WTC11 (cell line): ENCODE data around the gene PLEK.
"Not testable (repeated sequence)": the region's sequence is repeated elsewhere in the genome, so short reads cannot be mapped to it uniquely, and the experiment has no call there.

Experiments used
- ATF6 ChIP-seq: sonication (generic); formaldehyde crosslinking; IDR thresholded peaks from 2 replicates; pipeline ENCODE4 v1.8.1; 2023; ENCODE audit warnings: mild to moderate bottlenecking, missing genetic modification reagents
- ETV6 ChIP-seq: sonication (generic); formaldehyde crosslinking; IDR thresholded peaks from 2 replicates; pipeline ENCODE4 v1.8.1; 2022; ENCODE audit warnings: mild to moderate bottlenecking, missing genetic modification reagents
- FOXK1 ChIP-seq: sonication (generic); formaldehyde crosslinking; IDR thresholded peaks from 2 replicates; pipeline ENCODE4 v1.8.0; 2022; ENCODE audit warnings: mild to moderate bottlenecking, moderate library complexity, missing genetic modification reagents
- KAT7 ChIP-seq: sonication (generic); formaldehyde crosslinking; IDR thresholded peaks from 2 replicates; pipeline ENCODE4 v1.8.1; 2023; ENCODE audit warnings: missing genetic modification reagents, mild to moderate bottlenecking, borderline replicate concordance
- NR3C1 ChIP-seq: sonication (generic); formaldehyde crosslinking; conservative IDR thresholded peaks from 2 replicates; pipeline ENCODE4 v1.8.1; 2023; ENCODE audit warnings: low read depth, mild to moderate bottlenecking, missing genetic modification reagents
- PREB ChIP-seq: sonication (generic); formaldehyde crosslinking; IDR thresholded peaks from 2 replicates; pipeline ENCODE4 v1.8.1; 2022; ENCODE audit warnings: mild to moderate bottlenecking, missing genetic modification reagents, moderate library complexity, borderline replicate concordance
- SMAD4 ChIP-seq: sonication (generic); formaldehyde crosslinking; IDR thresholded peaks from 2 replicates; pipeline ENCODE4 v1.8.0; 2022; ENCODE audit warnings: mild to moderate bottlenecking, missing genetic modification reagents
- TP53 ChIP-seq: sonication (generic); formaldehyde crosslinking; IDR thresholded peaks from 2 replicates; pipeline ENCODE4 v1.8.1; 2023; ENCODE audit warnings: mild to moderate bottlenecking, missing genetic modification reagents
- ZNF138 ChIP-seq: sonication (generic); formaldehyde crosslinking; conservative IDR thresholded peaks from 2 replicates; pipeline ENCODE4 v1.8.1; 2022; ENCODE audit warnings: mild to moderate bottlenecking, moderate library complexity, missing genetic modification reagents
- ZNF263 ChIP-seq: sonication (generic); formaldehyde crosslinking; IDR thresholded peaks from 2 replicates; pipeline ENCODE4 v1.8.1; 2022; ENCODE audit warnings: low read depth, mild to moderate bottlenecking, moderate library complexity, missing genetic modification reagents
- TF ChIP-seq, protein P1 (sequence below): sonication (generic); formaldehyde crosslinking; conservative IDR thresholded peaks from 2 replicates; pipeline ENCODE4 v1.8.1; 2023; ENCODE audit warnings: mild to moderate bottlenecking, low read depth, missing genetic modification reagents, moderate library complexity
- TF ChIP-seq, protein P2 (sequence below): fragments of 200-600 bp; IDR thresholded peaks from 2 replicates; pipeline ENCODE4 v1.8.0; 2022; ENCODE audit warnings: antibody characterized with exemption
- TF ChIP-seq, protein P3 (sequence below): sonication (generic); formaldehyde crosslinking; IDR thresholded peaks from 2 replicates; pipeline ENCODE4 v1.8.1; 2023; ENCODE audit warnings: mild to moderate bottlenecking, moderate library complexity, missing genetic modification reagents

- TF ChIP-seq, protein P1, sequence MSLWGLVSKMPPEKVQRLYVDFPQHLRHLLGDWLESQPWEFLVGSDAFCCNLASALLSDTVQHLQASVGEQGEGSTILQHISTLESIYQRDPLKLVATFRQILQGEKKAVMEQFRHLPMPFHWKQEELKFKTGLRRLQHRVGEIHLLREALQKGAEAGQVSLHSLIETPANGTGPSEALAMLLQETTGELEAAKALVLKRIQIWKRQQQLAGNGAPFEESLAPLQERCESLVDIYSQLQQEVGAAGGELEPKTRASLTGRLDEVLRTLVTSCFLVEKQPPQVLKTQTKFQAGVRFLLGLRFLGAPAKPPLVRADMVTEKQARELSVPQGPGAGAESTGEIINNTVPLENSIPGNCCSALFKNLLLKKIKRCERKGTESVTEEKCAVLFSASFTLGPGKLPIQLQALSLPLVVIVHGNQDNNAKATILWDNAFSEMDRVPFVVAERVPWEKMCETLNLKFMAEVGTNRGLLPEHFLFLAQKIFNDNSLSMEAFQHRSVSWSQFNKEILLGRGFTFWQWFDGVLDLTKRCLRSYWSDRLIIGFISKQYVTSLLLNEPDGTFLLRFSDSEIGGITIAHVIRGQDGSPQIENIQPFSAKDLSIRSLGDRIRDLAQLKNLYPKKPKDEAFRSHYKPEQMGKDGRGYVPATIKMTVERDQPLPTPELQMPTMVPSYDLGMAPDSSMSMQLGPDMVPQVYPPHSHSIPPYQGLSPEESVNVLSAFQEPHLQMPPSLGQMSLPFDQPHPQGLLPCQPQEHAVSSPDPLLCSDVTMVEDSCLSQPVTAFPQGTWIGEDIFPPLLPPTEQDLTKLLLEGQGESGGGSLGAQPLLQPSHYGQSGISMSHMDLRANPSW (CRISPR knock-in tag), result not testable (repeated sequence)
- TF ChIP-seq, protein P2, sequence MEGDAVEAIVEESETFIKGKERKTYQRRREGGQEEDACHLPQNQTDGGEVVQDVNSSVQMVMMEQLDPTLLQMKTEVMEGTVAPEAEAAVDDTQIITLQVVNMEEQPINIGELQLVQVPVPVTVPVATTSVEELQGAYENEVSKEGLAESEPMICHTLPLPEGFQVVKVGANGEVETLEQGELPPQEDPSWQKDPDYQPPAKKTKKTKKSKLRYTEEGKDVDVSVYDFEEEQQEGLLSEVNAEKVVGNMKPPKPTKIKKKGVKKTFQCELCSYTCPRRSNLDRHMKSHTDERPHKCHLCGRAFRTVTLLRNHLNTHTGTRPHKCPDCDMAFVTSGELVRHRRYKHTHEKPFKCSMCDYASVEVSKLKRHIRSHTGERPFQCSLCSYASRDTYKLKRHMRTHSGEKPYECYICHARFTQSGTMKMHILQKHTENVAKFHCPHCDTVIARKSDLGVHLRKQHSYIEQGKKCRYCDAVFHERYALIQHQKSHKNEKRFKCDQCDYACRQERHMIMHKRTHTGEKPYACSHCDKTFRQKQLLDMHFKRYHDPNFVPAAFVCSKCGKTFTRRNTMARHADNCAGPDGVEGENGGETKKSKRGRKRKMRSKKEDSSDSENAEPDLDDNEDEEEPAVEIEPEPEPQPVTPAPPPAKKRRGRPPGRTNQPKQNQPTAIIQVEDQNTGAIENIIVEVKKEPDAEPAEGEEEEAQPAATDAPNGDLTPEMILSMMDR, result not testable (repeated sequence)
- TF ChIP-seq, protein P3, sequence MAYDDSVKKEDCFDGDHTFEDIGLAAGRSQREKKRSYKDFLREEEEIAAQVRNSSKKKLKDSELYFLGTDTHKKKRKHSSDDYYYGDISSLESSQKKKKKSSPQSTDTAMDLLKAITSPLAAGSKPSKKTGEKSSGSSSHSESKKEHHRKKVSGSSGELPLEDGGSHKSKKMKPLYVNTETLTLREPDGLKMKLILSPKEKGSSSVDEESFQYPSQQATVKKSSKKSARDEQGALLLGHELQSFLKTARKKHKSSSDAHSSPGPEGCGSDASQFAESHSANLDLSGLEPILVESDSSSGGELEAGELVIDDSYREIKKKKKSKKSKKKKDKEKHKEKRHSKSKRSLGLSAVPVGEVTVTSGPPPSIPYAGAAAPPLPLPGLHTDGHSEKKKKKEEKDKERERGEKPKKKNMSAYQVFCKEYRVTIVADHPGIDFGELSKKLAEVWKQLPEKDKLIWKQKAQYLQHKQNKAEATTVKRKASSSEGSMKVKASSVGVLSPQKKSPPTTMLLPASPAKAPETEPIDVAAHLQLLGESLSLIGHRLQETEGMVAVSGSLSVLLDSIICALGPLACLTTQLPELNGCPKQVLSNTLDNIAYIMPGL (CRISPR knock-in tag), result not testable (repeated sequence)
- TF ChIP-seq TP53 (CRISPR knock-in tag); NR3C1 (CRISPR knock-in tag); FOXK1; PREB (CRISPR knock-in tag); ZNF263 (CRISPR knock-in tag); KAT7 (CRISPR knock-in tag); ZNF138 (CRISPR knock-in tag); ETV6 (CRISPR knock-in tag); ATF6 (CRISPR knock-in tag); SMAD4: not testable (repeated sequence)
These were observed 32.7 kb downstream of the PLEK start for GRCh38 chr2:68397704-68398263.
